IMR-90 (cell line): ENCODE measurements around the gene TEPSIN. TPM values are rescaled to one million over a fixed set of nuclear protein-coding genes. Genes with fewer than 3 reads are reported as not detected.

Experiments
- ATAC-seq: fragments of 200-7000 bp; cut with Tn5 transposase; 2 replicates; pipeline ENCODE4 v1.9.1; 2020; ENCODE audit warnings: low read depth, mild to moderate bottlenecking, moderate library complexity
- BruUV-seq: library from RNA; stranded (reverse); fragments of 400-500 nt; replicated peaks from 2 replicates; lab custom pipeline; 2021; lab: Mats Ljungman, UMichigan
- CTCF ChIA-PET: fragments of 300-600 bp; formaldehyde crosslinking; extraction: SDS; loops from one replicate; lab custom pipeline; 2021; ENCODE audit warnings: antibody characterized with exemption; lab: Yijun Ruan, JAX
- POLR2A ChIA-PET: fragments of 300-600 bp; sonication (Branson Sonifier 250); formaldehyde crosslinking; loops from one replicate; lab custom pipeline; 2022; ENCODE audit warnings: antibody characterized with exemption; ENCODE audit not compliant: unreplicated experiment; lab: Charles Lee
- DNase-seq: peaks from one replicate; pipeline ENCODE4 v3.0.0; 2013
- H2AFZ ChIP-seq: replicated peaks from 2 replicates; pipeline ENCODE3; 2013; ENCODE audit warnings: low read length, mild to moderate bottlenecking; ENCODE audit not compliant: poor library complexity
- H2AK5ac ChIP-seq: 2 replicates; pipeline ENCODE4 v1.6.1; 2013; ENCODE audit warnings: low read depth, low read length, inconsistent platforms
- H2AK9ac ChIP-seq: replicated peaks from 2 replicates; pipeline ENCODE3; 2013; ENCODE audit warnings: mild to moderate bottlenecking, low read depth, low read length, moderate library complexity; ENCODE audit not compliant: poor library complexity
- H2BK120ac ChIP-seq: 2 replicates; pipeline ENCODE4 v1.6.1; 2013; ENCODE audit warnings: low read depth, low read length, inconsistent platforms
- H2BK15ac ChIP-seq: 3 replicates; pipeline ENCODE4 v1.6.1; 2013; ENCODE audit warnings: low read depth, low read length, inconsistent platforms
- H2BK20ac ChIP-seq: 2 replicates; pipeline ENCODE4 v1.6.1; 2013; ENCODE audit warnings: low read depth, mild to moderate bottlenecking, inconsistent platforms, low read length, moderate library complexity
- H2BK5ac ChIP-seq: 2 replicates; pipeline ENCODE4 v1.6.1; 2013; ENCODE audit warnings: mild to moderate bottlenecking, low read depth, low read length, inconsistent platforms; ENCODE audit not compliant: poor library complexity, severe bottlenecking
- H3K14ac ChIP-seq: replicated peaks from 2 replicates; pipeline ENCODE4 v1.6.1; 2013; ENCODE audit warnings: low read depth, low read length, inconsistent platforms
- H3K18ac ChIP-seq: 2 replicates; pipeline ENCODE4 v1.6.1; 2013; ENCODE audit warnings: low read depth, low read length, control low read depth
- H3K23ac ChIP-seq: 2 replicates; pipeline ENCODE4 v1.6.1; 2013; ENCODE audit warnings: low read depth, low read length, inconsistent platforms
- H3K27ac ChIP-seq: 2 replicates; pipeline ENCODE4 v1.5.1; 2013; ENCODE audit warnings: mild to moderate bottlenecking, control low read depth, low read length; ENCODE audit not compliant: insufficient read depth
- H3K27me3 ChIP-seq: 2 replicates; pipeline ENCODE4 v1.6.1; 2013; ENCODE audit warnings: low read length; ENCODE audit not compliant: control insufficient read depth, insufficient read depth
- H3K36me3 ChIP-seq: 2 replicates; pipeline ENCODE4 v1.6.1; 2013; ENCODE audit warnings: low read length, mixed read lengths; ENCODE audit not compliant: control insufficient read depth, insufficient read depth
- H3K4ac ChIP-seq: 2 replicates; pipeline ENCODE4 v1.6.1; 2013; ENCODE audit warnings: low read depth, low read length, inconsistent platforms
- H3K4me1 ChIP-seq: 2 replicates; pipeline ENCODE4 v1.6.1; 2013; ENCODE audit warnings: low read length, mixed read lengths; ENCODE audit not compliant: control insufficient read depth, insufficient read depth
- H3K4me2 ChIP-seq: 2 replicates; pipeline ENCODE4 v1.6.1; 2013; ENCODE audit warnings: low read depth, mild to moderate bottlenecking, control low read depth, low read length, moderate library complexity
- H3K4me3 ChIP-seq: 2 replicates; pipeline ENCODE4 v1.5.1; 2013; ENCODE audit warnings: low read depth, mild to moderate bottlenecking, control low read depth, low read length, moderate library complexity; ENCODE audit not compliant: insufficient read depth
- H3K56ac ChIP-seq: 2 replicates; pipeline ENCODE4 v1.6.1; 2013; ENCODE audit warnings: low read length, inconsistent platforms; ENCODE audit not compliant: insufficient read depth; ENCODE audit errors: extremely low read depth
- H3K79me1 ChIP-seq, 2 experiments: 2 replicates each; pipeline ENCODE4 v1.6.1; 2013; ENCODE audit warnings: low read length in 2 of 2, inconsistent platforms in 1 of 2, low read depth in 1 of 2
- H3K9ac ChIP-seq: 2 replicates; pipeline ENCODE4 v1.6.1; 2013; ENCODE audit warnings: low read depth, low read length, control low read depth
- H3K9me1 ChIP-seq: 2 replicates; pipeline ENCODE4 v1.6.1; 2013; ENCODE audit warnings: low read length, inconsistent platforms; ENCODE audit not compliant: insufficient read depth
- H3K9me3 ChIP-seq: 2 replicates; pipeline ENCODE4 v1.6.1; 2013; ENCODE audit warnings: low read length; ENCODE audit not compliant: control insufficient read depth, insufficient read depth
- H4K20me1 ChIP-seq: 2 replicates; pipeline ENCODE4 v1.6.1; 2013; ENCODE audit warnings: low read length, inconsistent platforms; ENCODE audit not compliant: insufficient read depth
- H4K5ac ChIP-seq: 2 replicates; pipeline ENCODE4 v1.6.1; 2013; ENCODE audit warnings: mild to moderate bottlenecking, low read depth, low read length, control low read depth
- H4K8ac ChIP-seq, 2 experiments: 2 replicates each; pipeline ENCODE4 v1.6.1; 2013; ENCODE audit warnings: low read depth in 2 of 2, low read length in 2 of 2, control low read depth in 1 of 2, inconsistent platforms in 1 of 2
- H4K91ac ChIP-seq: 2 replicates; pipeline ENCODE4 v1.6.1; 2013; ENCODE audit warnings: low read depth, low read length, inconsistent platforms; ENCODE audit not compliant: insufficient read depth
- CEBPB ChIP-seq: IDR thresholded peaks from 2 replicates; pipeline ENCODE4 v1.6.1; 2012; ENCODE audit warnings: low read depth, low read length, improper control_type of control experiment
- CHD1 ChIP-seq: IDR thresholded peaks from 2 replicates; pipeline ENCODE4 v1.6.1; 2012; ENCODE audit warnings: low read depth, low read length, improper control_type of control experiment
- CTCF ChIP-seq: conservative IDR thresholded peaks from 2 replicates; pipeline ENCODE4 v1.5.1; 2012; ENCODE audit warnings: mild to moderate bottlenecking, low read depth, low read length, improper control_type of control experiment
- MAZ ChIP-seq: IDR thresholded peaks from 2 replicates; pipeline ENCODE4 v1.6.1; 2012; ENCODE audit warnings: low read depth, mild to moderate bottlenecking, low read length, improper control_type of control experiment, moderate library complexity, borderline replicate concordance
- MXI1 ChIP-seq: IDR thresholded peaks from 2 replicates; pipeline ENCODE4 v1.6.1; 2012; ENCODE audit warnings: low read depth, mild to moderate bottlenecking, low read length, moderate library complexity, borderline replicate concordance
- POLR2A ChIP-seq: IDR thresholded peaks from 2 replicates; pipeline ENCODE4 v1.6.1; 2012; ENCODE audit warnings: mild to moderate bottlenecking, low read depth, low read length
- RAD21 ChIP-seq: IDR thresholded peaks from 2 replicates; pipeline ENCODE4 v1.6.1; 2012; ENCODE audit warnings: low read length, improper control_type of control experiment
- SMC3 ChIP-seq: fragments of 150-350 bp; IDR thresholded peaks from 2 replicates; pipeline ENCODE4 v1.6.1; 2016; ENCODE audit warnings: low read depth, mild to moderate bottlenecking, antibody characterized with exemption, low read length, moderate library complexity
- WGBS, 2 experiments: methylation state at CpG; one replicate each; pipeline versions ENCODE4 v1.1.5 to v1.1.7; 2013; ENCODE audit warnings: missing lambda C conversion rate in 2 of 2; ENCODE audit not compliant: insufficient read length in 1 of 2; ENCODE audit errors: extremely low coverage in 2 of 2; 5-methylcytosine and 5-hydroxymethylcytosine counted together
- dilution Hi-C: fragments of 300-500 bp; cut with HindIII; formaldehyde crosslinking; loops from one replicate; pipeline ENCODE4 v1.14.3; 2018; ENCODE audit warnings: low sequenced_read_pairs; ENCODE audit not compliant: unreplicated experiment
- in situ Hi-C: fragments of 300-500 bp; cut with MboI; formaldehyde crosslinking; loops from 3 replicates; pipeline ENCODE4 v1.14.3; 2019; ENCODE audit warnings: low sequenced_read_pairs, inconsistent platforms, mixed read lengths
- intact Hi-C: fragments of 100-400 bp; cut with micrococcal nuclease; formaldehyde crosslinking; loops from 2 replicates; pipeline ENCODE4 v1.10.0; 2022
- polyA plus RNA-seq, 3 experiments: library from polyadenylated mRNA; depleted of rRNA; stranded (reverse); fragments of >200 nt; gene quantifications; 2 replicates each; pipeline ENCODE4 v1.2.3, GENCODE V29; 2012; ENCODE audit warnings: low replicate concordance in 1 of 3
- total RNA-seq: library from RNA; depleted of rRNA; stranded (reverse); fragments of >200 nt; gene quantifications from 2 replicates; pipeline ENCODE4 v1.2.3, GENCODE V29; 2012

The TEPSIN gene
- total and polyA plus RNA-seq, 2 of the 4 experiments (the other 2 are of a cell fraction) = 3.2 to 28.1 TPM

GRCh38 chr17:81241648-81242420, 3.0 kb upstream of the TEPSIN start:
- dilution Hi-C loops = no loop called here
- Histone ChIP-seq H3K9me1 (peaks cover 11% of the 10 kb centered on the region; the same call in 1 of the 2 replicates), H2AFZ (peak overlapping the region; percentile 58), H3K56ac (no peak overlapping the region), H3K4me1 (peaks cover 17% of the 10 kb centered on the region), H3K27me3 (no peaks in the 10 kb centered on the region), H3K9ac (no peak overlapping the region), H3K4me2 (no peak overlapping the region), H3K9me3 (no peaks in the 10 kb centered on the region), H2AK9ac (peak overlapping the region; percentile 55), H3K4ac (no peak overlapping the region), H4K20me1 (peaks cover 35% of the 10 kb centered on the region), H3K27ac (no peak overlapping the region), H2BK15ac (no peak overlapping the region), H2BK120ac (no peak overlapping the region), H3K79me1 (peaks cover 29 to 69% of the 10 kb centered on the region in 2 experiments), H4K8ac (no peak overlapping the region), H4K5ac (no peak overlapping the region), H2BK5ac (no peak overlapping the region), H2AK5ac (no peak overlapping the region), H3K18ac (no peak overlapping the region), H3K4me3 (no peak overlapping the region), H2BK20ac (no peak overlapping the region), H4K91ac (no peak overlapping the region), H3K14ac (no peak overlapping the region), H3K23ac (no peak overlapping the region), H3K36me3 (peaks cover 7% of the 10 kb centered on the region; the same call in 1 of the 2 replicates)
- no peak for ATAC-seq
- ChIA-PET POLR2A (no interaction called here), CTCF (no interaction called here)
- no TSS peak for BruUV-seq
- peak; percentile 13 for DNase-seq
- intact Hi-C loops = loop anchor here (1.0 kb wide), 1 partner anchor 100 kb away; no protein-coding TSS in a partner anchor
- WGBS, 2 experiments = 32% methylated on average over 8 of the region's 26 CpGs; no CpG with 5 or more reads in 1 of the 2 experiments
- TF ChIP-seq CHD1 (no peak), CTCF (peak; percentile 65), MXI1 (no peak), RAD21 (peak; percentile 72), CEBPB (no peak), MAZ (peak; percentile 21; the same call in 1 of the 2 replicates), SMC3 (peak; percentile 39; the same call in 1 of the 2 replicates), POLR2A (no peak)
- in situ Hi-C loops = no loop called here
